Uterus (tissue), 4 donors: ENCODE measurements around the gene UBASH3A. TPM values are rescaled to one million over a fixed set of nuclear protein-coding genes. Genes with fewer than 3 reads are reported as not detected.

Source experiments
- DNase-seq, 2 donors: peaks; one replicate each; pipeline ENCODE4 v3.0.0-alpha.2; 2019 to 2020
- H3K27ac ChIP-seq, 2 donors: fragments of 200-600 bp; sonication (generic); 1 replicate in 1 of 2; 2 replicates in 1 of 2; pipeline ENCODE4 v1.5.1; 2016 to 2018
- H3K27me3 ChIP-seq, 2 donors: fragments of 200-600 bp; sonication (generic); one replicate each; pipeline ENCODE4 v1.5.1; 2018 to 2019; ENCODE audit warnings: control low read depth in 1 of 2
- H3K36me3 ChIP-seq, 2 donors: fragments of 200-600 bp; sonication (generic); one replicate each; pipeline ENCODE4 v1.5.1; 2019; ENCODE audit warnings: control low read depth in 1 of 2
- H3K4me1 ChIP-seq, 2 donors: fragments of 200-600 bp; sonication (generic); one replicate each; pipeline ENCODE4 v1.5.1; 2018 to 2019; ENCODE audit warnings: control low read depth in 1 of 2
- H3K4me3 ChIP-seq, 2 donors: fragments of 200-600 bp; sonication (generic); 1 replicate in 1 of 2; 2 replicates in 1 of 2; pipeline ENCODE4 v1.5.1; 2018 to 2019; ENCODE audit warnings: mild to moderate bottlenecking in 1 of 2
- H3K9me3 ChIP-seq, 2 donors: fragments of 200-600 bp; sonication (generic); one replicate each; pipeline ENCODE4 v1.5.1; 2019; ENCODE audit warnings: control low read depth in 1 of 2
- CTCF ChIP-seq, 4 experiments: fragments of 200-600 bp in 2 of 4; fragments of 450-650 bp in 2 of 4; sonication (generic) in 2 of 4; IDR thresholded peaks; one replicate each; pipeline ENCODE4 v1.5.1; 2016 to 2019; ENCODE audit warnings: antibody characterized with exemption in 4 of 4, mild to moderate bottlenecking in 2 of 4, moderate library complexity in 1 of 4
- POLR2A ChIP-seq, 2 donors: fragments of 450-650 bp; IDR thresholded peaks; one replicate each; pipeline ENCODE4 v1.6.1; 2016; ENCODE audit warnings: antibody characterized with exemption in 2 of 2, mild to moderate bottlenecking in 1 of 2, moderate library complexity in 1 of 2
- intact Hi-C: fragments of 100-400 bp; cut with DNase I; formaldehyde crosslinking; loops from one replicate; pipeline ENCODE4 v1.15.1; 2023; ENCODE audit warnings: low total_unique reads
- total RNA-seq, 4 donors: library from RNA; depleted of rRNA in 3 of 4; stranded (reverse); fragments of >200 nt in 3 of 4; gene quantifications; one replicate each; pipeline versions ENCODE4 v1.1.0 to v1.2.4, GENCODE V29; 2014 to 2023
- donor health status: DM: yes; HTN: yes; CAD: no.

The UBASH3A gene
- total RNA-seq, 4 donors from 2014 or later: 0.79 to 1.0 TPM; not detected in 2

- Histone ChIP-seq H3K9me3 (peaks cover 0 to 3% of the 10 kb centered on the region in 2 donors), H3K4me3 (no peak overlapping the region), H3K36me3 (no peaks in the 10 kb centered on the region), H3K4me1 (no peaks in the 10 kb centered on the region), H3K27me3 (no peaks in the 10 kb centered on the region), H3K27ac (no peak overlapping the region)
- intact Hi-C loops: no loop called here
- DNase-seq: no peak
- TF ChIP-seq CTCF (IDR thresholded peaks at IDR 0.05) (no peak), POLR2A (IDR thresholded peaks at IDR 0.05) (no peak)
Observed at GRCh38 chr21:42431196-42431595, 27.5 kb downstream of the UBASH3A start.

GRCh38 chr21:42432695-42433094 is 29.0 kb downstream of the UBASH3A start:
- Histone ChIP-seq H3K4me1 (no peaks in the 10 kb centered on the region), H3K4me3 (no peak overlapping the region), H3K9me3 (peaks cover 0 to 3% of the 10 kb centered on the region in 2 donors), H3K27ac (no peak overlapping the region), H3K36me3 (no peaks in the 10 kb centered on the region), H3K27me3 (no peaks in the 10 kb centered on the region)
- no peak for DNase-seq
- no peak for TF ChIP-seq CTCF (IDR thresholded peaks at IDR 0.05)
- no peak for TF ChIP-seq POLR2A (IDR thresholded peaks at IDR 0.05)
- intact Hi-C loops: no loop called here

- no peaks in the 10 kb centered on the region for H3K4me1 ChIP-seq
- peaks cover 0 to 3% of the 10 kb centered on the region in 2 donors for H3K9me3 ChIP-seq
- no peaks in the 10 kb centered on the region for H3K27me3 ChIP-seq
- no peak overlapping the region for H3K4me3 ChIP-seq
- intact Hi-C loops: no loop called here
- TF ChIP-seq POLR2A (IDR thresholded peaks at IDR 0.05): no peak
- TF ChIP-seq CTCF (IDR thresholded peaks at IDR 0.05): no peak
- DNase-seq: no peak
- no peaks in the 10 kb centered on the region for H3K36me3 ChIP-seq
- H3K27ac ChIP-seq: no peak overlapping the region
Observed at GRCh38 chr21:42433946-42434551, 30.3 kb downstream of the UBASH3A start.

GRCh38 chr21:42434884-42435283 is 31.2 kb downstream of the UBASH3A start:
- no peak overlapping the region for H3K4me3 ChIP-seq
- H3K27me3 ChIP-seq: no peaks in the 10 kb centered on the region
- intact Hi-C loops: no loop called here
- H3K27ac ChIP-seq: no peak overlapping the region
- TF ChIP-seq POLR2A (IDR thresholded peaks at IDR 0.05): no peak
- TF ChIP-seq CTCF (IDR thresholded peaks at IDR 0.05): no peak
- H3K9me3 ChIP-seq: peaks cover 0 to 3% of the 10 kb centered on the region in 2 donors
- no peaks in the 10 kb centered on the region for H3K4me1 ChIP-seq
- H3K36me3 ChIP-seq: no peaks in the 10 kb centered on the region
- no peak for DNase-seq

- Histone ChIP-seq H3K36me3 (no peaks in the 10 kb centered on the region), H3K27ac (no peak overlapping the region), H3K4me1 (no peaks in the 10 kb centered on the region), H3K27me3 (no peaks in the 10 kb centered on the region), H3K9me3 (peaks cover 0 to 3% of the 10 kb centered on the region in 2 donors), H3K4me3 (no peak overlapping the region)
- intact Hi-C loops: no loop called here
- TF ChIP-seq POLR2A (IDR thresholded peaks at IDR 0.05): no peak
- no peak for TF ChIP-seq CTCF (IDR thresholded peaks at IDR 0.05)
- no peak for DNase-seq
Observed at GRCh38 chr21:42435401-42435800, 31.7 kb downstream of the UBASH3A start.
